Measurements from ENCODE around the gene EPS8L3. TPM values are rescaled to one million over a fixed set of nuclear protein-coding genes. Genes with fewer than 3 reads are reported as not detected.

Gene EPS8L3
- total and polyA plus RNA-seq, 2 of the 8 experiments (the other 6 are each of a cell fraction or from before 2014, with no cell fraction given), result not detected

- TF ChIP-seq EP300 (IDR thresholded peaks at IDR 0.05; ENCODE audit: borderline replicate concordance in 1 of 2, low read depth in 2 of 2, low read length in 2 of 2) (no peak), KDM5A (IDR thresholded peaks at IDR 0.05; ENCODE audit: low read length) (no peak), FOSL1 (IDR thresholded peaks at IDR 0.05; ENCODE audit: insufficient read depth, low read depth, low read length) (no peak), GTF2F1 (IDR thresholded peaks at IDR 0.05; ENCODE audit: borderline replicate concordance, low read depth, low read length) (no peak), TAF7 (optimal IDR thresholded peaks at IDR 0.05; ENCODE audit: borderline replicate concordance, low read depth, low read length) (no peak), POLR2A (IDR thresholded peaks at IDR 0.05; ENCODE audit: control extremely low read depth in 1 of 2, low read depth in 2 of 2, low read length in 2 of 2) (no peak), SAP30 (IDR thresholded peaks at IDR 0.05; ENCODE audit: insufficient read depth, insufficient replicate concordance, low read length) (no peak), RXRA (IDR thresholded peaks at IDR 0.05; ENCODE audit: insufficient read depth, low read depth, low read length) (no peak), HDAC2 (IDR thresholded peaks at IDR 0.05; ENCODE audit: borderline replicate concordance in 1 of 2, low read depth in 2 of 2, low read length in 2 of 2) (no peak), CBX8 (IDR thresholded peaks at IDR 0.05; ENCODE audit: borderline replicate concordance, low read depth, low read length) (no peak), TAF1 (IDR thresholded peaks at IDR 0.05; ENCODE audit: low read depth, low read length) (no peak), SP1 (IDR thresholded peaks at IDR 0.05; ENCODE audit: low read depth, low read length) (no peak)
- H3K79me2 ChIP-seq (ENCODE audit: control insufficient read depth in 1 of 2, insufficient read depth in 2 of 2, low read length in 2 of 2), result no peaks in the 10 kb centered on the region
- CTCF ChIA-PET (ENCODE audit: partially characterized antibody), result interaction anchor here (1.7 to 5.1 kb wide), 2 partner anchors 13 to 122 kb away, joined by 9 to 43 read pairs; no protein-coding TSS in a partner anchor
These were observed 1.6 kb downstream of the EPS8L3 start for GRCh38 chr1:109762039-109762585.

More at GRCh38 chr1:109762039-109762585, 1.6 kb downstream of the EPS8L3 start:
- Histone ChIP-seq H2BK120ac (replicated peaks; ENCODE audit: low read depth, low read length) (no peak overlapping the region), H2BK20ac (ENCODE audit: low read length) (no peak overlapping the region), H3K27me3 (replicated peaks in 1 of 4; ENCODE audit: control insufficient read depth in 3 of 4, extremely low read depth in 1 of 4, insufficient read depth in 3 of 4, low read length in 3 of 4) (no peaks in the 10 kb centered on the region), H3K18ac (ENCODE audit: extremely low read depth, low read length) (no peak overlapping the region), H3K36me3 (ENCODE audit: control insufficient read depth in 2 of 4, insufficient read depth in 4 of 4, low read length in 3 of 4) (no peaks in the 10 kb centered on the region), H3K9ac (replicated peaks in 1 of 4; ENCODE audit: extremely low read depth in 1 of 4, low read depth in 3 of 4, low read length in 3 of 4) (0 out of 7 replicates have a peak overlapping the region, but pooled peaks of 1 of the 4 experiments have one; percentile 10), H2BK15ac (ENCODE audit: low read length) (no peak overlapping the region), H3K23ac (ENCODE audit: insufficient read length) (no peak overlapping the region), H3K79me1 (ENCODE audit: low read depth, low read length) (no peaks in the 10 kb centered on the region), H4K20me1 (replicated peaks in 1 of 2; ENCODE audit: control insufficient read depth in 1 of 2, insufficient read depth in 2 of 2, low read length in 2 of 2) (no peaks in the 10 kb centered on the region), H3K4me2 (ENCODE audit: insufficient read depth in 1 of 2, low read depth in 2 of 2, low read length in 2 of 2) (no peak overlapping the region), H3K27ac (ENCODE audit: low read depth, low read length) (no peak overlapping the region), H3K4me3 (ENCODE audit: extremely low read depth in 1 of 4, insufficient read depth in 2 of 4, low read depth in 3 of 4, low read length in 4 of 4) (no peak overlapping the region), H3K9me3 (ENCODE audit: insufficient read depth in 2 of 2, low read depth in 1 of 2, low read length in 1 of 2) (no peaks in the 10 kb centered on the region), H4K8ac (ENCODE audit: extremely low read depth, insufficient read depth, low read length) (no peak overlapping the region), H4K91ac (replicated peaks; ENCODE audit: insufficient read length, low read length) (no peak overlapping the region), H3K14ac (ENCODE audit: insufficient read length) (no peak overlapping the region), H2BK5ac (ENCODE audit: low read depth, low read length) (no peak overlapping the region), H2AFZ (ENCODE audit: low read length) (no peak overlapping the region), H3K4me1 (replicated peaks in 1 of 4; ENCODE audit: control insufficient read depth in 3 of 4, insufficient read depth in 4 of 4, low read length in 3 of 4) (no peaks in the 10 kb centered on the region; a peak in 1 of 7 replicates), H3K56ac (replicated peaks; ENCODE audit: insufficient read length, low read depth, low read length) (no peak overlapping the region), H2AK5ac (ENCODE audit: low read depth, low read length) (no peak overlapping the region), H2BK12ac (ENCODE audit: low read depth, low read length) (no peak overlapping the region), H4K5ac (ENCODE audit: insufficient read length, low read depth, low read length) (no peak overlapping the region), H3K4ac (replicated peaks; ENCODE audit: insufficient read length, low read depth, low read length) (no peak overlapping the region), H3K23me2 (ENCODE audit: low read depth, low read length) (no peaks in the 10 kb centered on the region)
- 93% methylated on average over 6 of the region's 7 CpGs; no CpG with 5 or more reads in 1 of the 2 experiments for WGBS, 2 experiments (ENCODE audit: extremely low coverage in 1 of 2, insufficient coverage in 1 of 2, insufficient read length in 1 of 2, insufficient replicate concordance in 2 of 2, low coverage in 1 of 2, low lambda C conversion rate in 2 of 2, missing lambda C conversion rate in 1 of 2)
- DNase-seq (ENCODE audit: low read depth in 1 of 2, low spot score in 2 of 2), result no peak
- POLR2A ChIA-PET (ENCODE audit: partially characterized antibody), result no interaction called here
- FAIRE-seq, result no peak

Measured in H1 (cell line).